Left lung (tissue), 10 donors: ENCODE results near the gene JUN. TPM values are rescaled to one million over a fixed set of nuclear protein-coding genes. Genes with fewer than 3 reads are reported as not detected.

Experiments
- ATAC-seq: fragments of 200-7000 bp; cut with Tn5 transposase; one replicate; pipeline ENCODE4 v1.9.1; 2020; ENCODE audit warnings: moderate library complexity
- DNase-seq, 4 donors: peaks; one replicate each; pipeline ENCODE4 v3.0.0-alpha.2; 2013 to 2020
- H3K27ac ChIP-seq, 2 donors: fragments of 200-600 bp; sonication (generic) in 1 of 2; one replicate each; pipeline versions ENCODE4 v1.5.0 to v1.8.0; 2020 to 2021
- H3K27me3 ChIP-seq, 2 donors: fragments of 200-600 bp; sonication (generic) in 1 of 2; one replicate each; pipeline versions ENCODE4 v1.5.0 to v1.8.0; 2020 to 2021
- H3K36me3 ChIP-seq, 2 donors: fragments of 200-600 bp; sonication (generic) in 1 of 2; one replicate each; pipeline versions ENCODE4 v1.5.0 to v1.8.0; 2020 to 2021
- H3K4me1 ChIP-seq, 2 donors: fragments of 200-600 bp; one replicate each; pipeline ENCODE4 v1.8.0; 2021
- H3K4me3 ChIP-seq, 2 donors: fragments of 200-600 bp; sonication (generic) in 1 of 2; one replicate each; pipeline versions ENCODE4 v1.5.0 to v1.8.0; 2020 to 2021; ENCODE audit warnings: mild to moderate bottlenecking in 1 of 2
- H3K9me3 ChIP-seq, 2 donors: fragments of 200-600 bp; sonication (generic) in 1 of 2; one replicate each; pipeline versions ENCODE4 v1.5.0 to v1.8.0; 2020 to 2021
- CTCF ChIP-seq, 2 donors: fragments of 200-600 bp; sonication (generic) in 1 of 2; IDR thresholded peaks; one replicate each; pipeline versions ENCODE4 v1.5.0 to v1.8.0; 2021; ENCODE audit warnings: antibody characterized with exemption in 2 of 2
- intact Hi-C, 2 donors: fragments of 100-400 bp; cut with DNase I; formaldehyde crosslinking; loops; one replicate each; pipeline versions ENCODE4 v1.11.2 to v1.14.2; 2022
- polyA plus RNA-seq, 6 donors: library from polyadenylated mRNA; unstranded; fragments of 120-200 nt; gene quantifications; one replicate each; pipeline ENCODE4 v1.2.1, GENCODE V29; 2013; ENCODE audit not compliant: insufficient read length in 6 of 6
- total RNA-seq, 2 donors: library from RNA; stranded (reverse); fragmentation: NEBNext Ultra II Directional; extraction: Animal tissue kit (Norgen Biotek cat#: 25700); gene quantifications; one replicate each; pipeline ENCODE4 v1.2.1, GENCODE V29; 2021
- donor health status: DM: no; HTN: yes; CAD: no.
- donor health status: DM: no; HTN: no; CAD: no.

JUN gene
- total and polyA plus RNA-seq, 8 donors = 83.2 to 705 (median 174) TPM

- TF ChIP-seq CTCF (IDR thresholded peaks at IDR 0.05) = no peak
- no peaks in the 10 kb centered on the region for H3K9me3 ChIP-seq
- peaks cover 0 to 49% of the 10 kb centered on the region in 2 donors for H3K27me3 ChIP-seq
- DNase-seq (peak in 1 of 4 donors; percentile 45), ATAC-seq (no peak)
- peak overlapping the region; percentile 97 to 99 for H3K27ac ChIP-seq
- peaks cover 3 to 23% of the 10 kb centered on the region in 2 donors for H3K4me1 ChIP-seq
- H3K4me3 ChIP-seq = no peak overlapping the region
- intact Hi-C loops = loop anchor here in 1 of 2 donors (10.0 kb wide), 1 partner anchor 118 kb away; no protein-coding TSS in a partner anchor
- H3K36me3 ChIP-seq = peaks cover 0 to 10% of the 10 kb centered on the region in 2 donors
Observed at GRCh38 chr1:58786184-58786926, 2.5 kb upstream of the JUN start.

- peak overlapping the region; percentile 97 to 99 for H3K27ac ChIP-seq
- peak in 1 of 2 donors; percentile 5 for TF ChIP-seq CTCF (IDR thresholded peaks at IDR 0.05)
- intact Hi-C loops = loop anchor here in 1 of 2 donors (2.0 to 10.0 kb wide), 2 partner anchors 29 to 119 kb away; no protein-coding TSS in a partner anchor
- peak overlapping the region; percentile 78 to 80 for H3K4me3 ChIP-seq
- H3K4me1 ChIP-seq = peaks cover 8 to 28% of the 10 kb centered on the region in 2 donors
- no peaks in the 10 kb centered on the region for H3K9me3 ChIP-seq
- H3K27me3 ChIP-seq = peaks cover 0 to 57% of the 10 kb centered on the region in 2 donors
- ATAC-seq (peak; percentile 1), DNase-seq (peak; percentile 69 to 84 (median 74))
- peaks cover 0 to 10% of the 10 kb centered on the region in 2 donors for H3K36me3 ChIP-seq
Observed at GRCh38 chr1:58785442-58786058, 1.7 kb upstream of the JUN start.

GRCh38 chr1:58784758-58785441 lies 1.1 kb upstream of the JUN start:
- Histone ChIP-seq H3K9me3 (no peaks in the 10 kb centered on the region), H3K4me3 (peak overlapping the region; percentile 78 to 80), H3K27me3 (peaks cover 0 to 57% of the 10 kb centered on the region in 2 donors), H3K36me3 (peaks cover 0 to 10% of the 10 kb centered on the region in 2 donors), H3K4me1 (peaks cover 14 to 35% of the 10 kb centered on the region in 2 donors), H3K27ac (peak overlapping the region; percentile 97 to 99)
- peak; percentile 87 to 91 (median 90) for DNase-seq
- intact Hi-C loops = loop anchor here in 1 of 2 donors (2.0 to 10.0 kb wide), 3 partner anchors 30 to 512 kb away; partner anchors contain the start of gene FGGY
- peak; percentile 26 for ATAC-seq
- TF ChIP-seq CTCF (IDR thresholded peaks at IDR 0.05) = peak; percentile 45 to 52

GRCh38 chr1:58783090-58783992 lies 506 bp downstream of the JUN start:
- ATAC-seq = peak; percentile 7
- TF ChIP-seq CTCF (IDR thresholded peaks at IDR 0.05) = no peak
- Histone ChIP-seq H3K4me3 (peak overlapping the region; percentile 61 to 80), H3K27me3 (peaks cover 0 to 57% of the 10 kb centered on the region in 2 donors), H3K9me3 (no peaks in the 10 kb centered on the region), H3K27ac (peak overlapping the region; percentile 97 to 100), H3K4me1 (peaks cover 20 to 39% of the 10 kb centered on the region in 2 donors), H3K36me3 (peaks cover 0 to 10% of the 10 kb centered on the region in 2 donors)
- peak; percentile 67 to 89 (median 69) for DNase-seq
- intact Hi-C loops = loop anchor here in 1 of 2 donors (5.0 to 10.0 kb wide), 2 partner anchors 121 to 514 kb away; partner anchors contain the start of gene FGGY
